Activated T-cell treated with anti-CD3 and anti-CD28 coated beads, Interleukin-2, amount 50 U/mL, for 48 hours (primary cell): ENCODE measurements around the gene BSG.
A peak's percentile ranks its signal among the peaks of the same experiment; 100 is the strongest.
"Not testable (repeated sequence)": the region's sequence is repeated elsewhere in the genome, so short reads cannot be mapped to it uniquely, and the experiment has no call there.

Experiments used
- DNase-seq, 2 experiments: peaks; one replicate each; pipeline ENCODE4 v3.0.0-alpha.2; 2020

BSG gene

GRCh38 chr19:621191-621590 is 48.8 kb downstream of the BSG start:
- not testable (repeated sequence) for DNase-seq

DNA sequence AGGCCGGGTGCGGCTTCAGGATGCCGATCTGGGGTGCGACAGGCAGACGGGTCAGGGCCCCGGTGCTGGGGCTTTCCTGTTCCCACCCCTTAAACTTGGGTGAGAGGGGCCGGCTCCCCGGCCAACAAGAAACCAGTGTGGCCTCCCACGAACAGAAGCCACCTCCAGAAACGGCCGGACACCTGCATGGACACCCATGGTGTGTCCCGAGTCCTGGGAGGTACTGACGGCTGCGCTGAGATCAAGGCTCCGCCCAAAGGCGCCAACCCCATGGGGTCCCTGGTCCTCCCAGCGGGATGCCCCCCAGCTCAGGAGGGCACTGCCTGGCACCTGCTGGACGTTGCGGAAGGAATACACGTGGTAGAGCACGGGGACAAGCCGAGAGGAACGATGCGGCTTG is 49.4 kb downstream of the BSG start:
- no peak for DNase-seq

DNA sequence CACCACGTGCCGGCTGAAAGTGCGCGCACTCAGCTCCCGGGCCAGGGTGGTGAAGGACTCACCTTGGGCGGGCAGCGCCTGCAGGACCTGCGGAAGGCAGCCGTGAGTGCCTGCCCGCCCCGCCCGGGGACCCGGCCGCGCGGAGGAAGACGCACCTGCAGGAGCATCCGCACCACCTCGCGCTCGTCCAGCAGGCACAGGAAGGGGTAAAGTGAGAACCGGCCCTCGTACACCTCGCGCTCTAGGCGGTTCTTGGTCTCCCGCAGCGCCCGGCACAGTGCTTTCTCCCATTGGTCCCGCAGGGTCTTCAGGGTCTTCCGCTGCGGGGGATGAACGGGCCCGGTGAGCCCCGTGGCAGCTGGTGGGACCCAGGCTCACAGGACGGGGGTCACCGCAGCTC is 50.3 kb downstream of the BSG start:
- no peak for DNase-seq

DNA sequence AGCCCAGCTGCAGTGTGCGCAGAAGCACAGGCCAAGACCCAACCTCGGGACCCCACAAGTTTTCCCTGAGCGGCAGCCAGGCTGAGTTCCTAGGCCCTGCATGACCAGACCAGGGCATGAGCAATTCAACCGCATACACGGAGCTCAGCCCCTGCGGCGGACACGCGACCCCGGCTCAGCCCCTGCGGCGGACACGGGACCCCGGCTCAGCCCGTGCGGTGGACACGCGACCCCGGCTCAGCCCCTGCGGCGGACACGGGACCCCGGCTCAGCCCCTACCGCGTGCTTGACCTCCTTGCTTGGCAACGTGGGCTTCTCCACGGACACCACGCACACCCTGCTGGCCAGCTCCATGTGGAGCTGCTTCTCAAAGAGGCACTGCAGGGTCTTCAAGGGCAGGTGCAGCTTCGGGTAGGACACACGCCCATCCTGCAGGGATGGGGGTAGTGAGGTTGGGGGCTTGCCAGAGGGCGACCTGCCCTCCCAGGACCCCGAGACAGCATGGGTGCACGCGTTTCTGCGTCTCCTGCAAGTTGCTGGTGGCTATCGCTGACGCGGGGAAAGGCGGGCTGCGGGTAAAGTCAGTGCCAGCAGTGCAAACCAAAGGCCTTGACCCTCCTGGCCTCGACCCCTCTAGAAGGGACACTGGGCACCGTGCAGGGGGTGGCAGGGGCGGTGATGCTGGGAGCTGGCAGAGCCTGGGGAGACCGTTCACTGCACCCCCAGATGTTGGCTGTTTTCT is 51.0 kb downstream of the BSG start:
- no peak for DNase-seq

- DNase-seq, result no peak
Measured at GRCh38 chr19:623974-624373, 51.6 kb downstream of the BSG start.

GRCh38 chr19:624433-625109 is 52.2 kb downstream of the BSG start:
- no peak for DNase-seq

GRCh38 chr19:625257-625656 is 52.9 kb downstream of the BSG start:
- DNase-seq, result no peak

- not testable (repeated sequence) for DNase-seq
Measured at GRCh38 chr19:626566-626965, 54.2 kb downstream of the BSG start.

GRCh38 chr19:628168-628567 is 55.8 kb downstream of the BSG start:
- DNase-seq, result no peak

- DNase-seq, result not testable (repeated sequence)
Measured at GRCh38 chr19:629515-629914, 57.1 kb downstream of the BSG start.

DNA sequence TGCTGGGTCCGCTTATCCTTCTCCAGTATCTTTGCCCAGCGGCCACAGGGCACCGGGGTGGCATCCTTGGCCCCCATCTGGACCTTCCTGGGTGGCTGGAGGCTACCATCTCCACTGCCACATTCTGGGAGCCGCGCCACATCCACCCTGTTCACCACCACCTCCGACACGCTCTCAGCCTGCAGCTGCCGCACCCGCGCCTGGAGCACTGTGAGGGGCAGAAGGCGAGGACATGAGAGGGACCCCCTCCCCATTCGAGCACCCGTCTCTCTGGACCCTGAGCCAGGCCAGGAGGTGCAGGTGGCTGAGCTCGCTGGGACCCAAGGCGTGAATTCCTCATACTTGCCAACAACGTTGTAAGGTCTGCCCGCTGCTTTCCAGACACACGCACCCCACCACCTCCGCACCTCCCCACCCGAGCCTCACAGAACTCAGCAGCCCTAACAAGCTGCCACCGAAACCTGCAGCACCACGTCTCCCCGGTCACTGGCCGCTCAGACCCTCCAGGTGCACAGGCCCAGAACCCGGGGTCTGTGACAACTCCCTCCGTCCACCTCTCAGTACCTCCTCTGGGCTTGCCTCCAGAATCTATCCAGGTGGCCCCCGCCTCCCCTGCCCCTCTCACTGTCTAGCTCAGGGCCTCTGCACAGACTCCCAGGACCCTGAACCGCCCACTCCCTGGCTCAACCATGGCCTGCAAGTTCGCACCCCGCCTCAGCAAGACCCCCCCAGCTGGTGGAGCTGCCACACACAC is 57.7 kb downstream of the BSG start:
- DNase-seq, result no peak

DNA sequence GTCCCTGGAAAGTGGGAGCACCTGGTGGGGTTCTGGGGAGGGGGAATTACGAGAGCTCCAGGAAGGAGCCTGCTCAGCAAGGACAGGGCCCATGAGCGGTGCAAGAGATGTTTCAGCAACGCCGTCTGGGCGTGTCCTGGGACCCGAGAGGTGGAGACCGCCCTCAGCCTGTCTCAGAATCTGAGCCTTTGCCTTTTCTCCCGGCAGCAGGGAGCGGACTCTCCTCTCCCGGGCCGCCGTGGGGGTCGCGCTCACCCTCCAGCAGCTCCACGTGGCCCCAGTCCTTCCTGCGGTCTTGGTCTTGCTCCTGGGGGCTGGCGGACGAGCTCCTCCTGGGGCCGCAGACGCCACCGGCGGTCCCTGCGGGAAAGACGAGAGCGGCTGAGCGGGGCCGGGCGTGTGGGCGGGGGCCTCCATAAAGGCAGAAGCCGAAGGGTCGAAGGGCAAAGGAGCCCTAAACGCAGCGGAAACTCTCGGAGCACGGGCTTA is 60.2 kb downstream of the BSG start:
- DNase-seq, result peak; percentile 79
